GM18870 (cell line): ENCODE data around the gene CBFA2T3.

ENCODE experiments used
- ATAC-seq: cut with Tn5 transposase; IDR thresholded peaks from one replicate; pipeline ENCODE4 v1.9.1; 2021; ENCODE audit warnings: moderate library complexity; ENCODE audit not compliant: unreplicated experiment

The CBFA2T3 gene

DNA sequence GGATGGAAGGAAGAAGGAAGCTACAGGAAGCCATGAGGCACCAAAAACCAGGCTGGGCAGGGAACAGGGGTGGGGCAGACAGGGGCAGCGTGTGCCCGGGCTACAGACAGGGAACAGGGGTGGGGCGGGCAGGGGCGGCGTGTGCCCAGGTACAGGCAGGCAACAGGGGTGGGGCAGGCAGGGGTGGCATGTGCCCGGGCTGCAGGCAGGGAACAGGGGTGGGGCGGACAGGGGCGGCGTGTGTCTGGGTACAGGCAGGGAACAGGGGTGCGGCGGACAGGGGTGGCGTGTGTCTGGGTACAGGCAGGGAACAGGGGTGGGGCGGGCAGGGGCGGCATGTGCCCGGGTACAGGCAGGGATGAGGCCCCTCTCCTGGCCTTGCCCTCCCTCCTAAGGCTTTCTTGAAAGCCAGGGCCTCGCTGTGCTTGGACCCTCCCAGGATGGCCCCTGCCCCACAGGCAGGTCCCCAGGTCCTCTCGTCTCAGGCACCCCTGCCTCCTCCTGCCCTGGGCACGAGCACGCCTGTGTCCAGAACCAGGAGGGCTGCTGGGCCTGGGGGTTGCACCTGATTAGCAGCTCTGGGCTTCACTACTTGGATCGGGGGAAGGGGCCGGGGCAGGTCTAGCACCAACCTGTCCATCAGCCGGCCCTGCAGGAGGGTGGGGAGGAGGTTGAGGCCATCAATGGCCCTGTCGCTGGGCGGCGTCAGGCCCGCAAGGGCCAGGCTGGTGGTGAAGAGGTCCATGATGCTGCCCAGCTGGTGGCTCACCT lies 150.8 kb downstream of the CBFA2T3 start:
- ATAC-seq = no peak

GRCh38 chr16:88825146-88825545 lies 151.9 kb downstream of the CBFA2T3 start:
- ATAC-seq = no peak
